AG09319 (cell line): ENCODE measurements around the gene SOD3.

ENCODE experiments used
- DNase-seq: peaks from one replicate; pipeline ENCODE4 v3.0.0-alpha.2; 2010; ENCODE audit warnings: low read depth; ENCODE audit errors: extremely low read depth
- CTCF ChIP-seq: IDR thresholded peaks from 2 replicates; pipeline ENCODE4 v1.5.1; 2011; ENCODE audit warnings: low read depth, mild to moderate bottlenecking, inconsistent platforms, low read length, moderate library complexity

SOD3 gene

GRCh38 chr4:24753519-24753918, 41.9 kb upstream of the SOD3 start:
- no peak for TF ChIP-seq CTCF
- no peak for DNase-seq

DNA sequence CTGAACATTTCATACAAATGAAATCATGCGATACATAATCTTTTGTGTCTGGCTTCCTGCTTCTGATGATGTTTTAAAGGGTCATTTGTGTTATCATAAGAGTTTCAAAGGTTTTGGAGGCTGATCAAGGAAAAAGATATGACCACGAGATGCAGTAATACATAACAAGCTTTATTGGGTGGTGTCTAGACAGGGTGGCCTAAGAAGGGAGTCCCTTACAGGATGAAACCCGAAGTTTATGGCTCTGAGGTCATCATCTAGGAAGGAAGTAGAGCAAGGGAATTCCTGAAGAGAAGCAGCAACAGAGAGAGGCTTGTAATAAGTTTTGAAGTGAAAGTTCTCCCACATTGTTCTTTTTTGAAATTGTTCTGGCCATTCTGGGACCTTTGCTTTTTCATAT, 40.8 kb upstream of the SOD3 start:
- no peak for TF ChIP-seq CTCF
- no peak for DNase-seq

DNA sequence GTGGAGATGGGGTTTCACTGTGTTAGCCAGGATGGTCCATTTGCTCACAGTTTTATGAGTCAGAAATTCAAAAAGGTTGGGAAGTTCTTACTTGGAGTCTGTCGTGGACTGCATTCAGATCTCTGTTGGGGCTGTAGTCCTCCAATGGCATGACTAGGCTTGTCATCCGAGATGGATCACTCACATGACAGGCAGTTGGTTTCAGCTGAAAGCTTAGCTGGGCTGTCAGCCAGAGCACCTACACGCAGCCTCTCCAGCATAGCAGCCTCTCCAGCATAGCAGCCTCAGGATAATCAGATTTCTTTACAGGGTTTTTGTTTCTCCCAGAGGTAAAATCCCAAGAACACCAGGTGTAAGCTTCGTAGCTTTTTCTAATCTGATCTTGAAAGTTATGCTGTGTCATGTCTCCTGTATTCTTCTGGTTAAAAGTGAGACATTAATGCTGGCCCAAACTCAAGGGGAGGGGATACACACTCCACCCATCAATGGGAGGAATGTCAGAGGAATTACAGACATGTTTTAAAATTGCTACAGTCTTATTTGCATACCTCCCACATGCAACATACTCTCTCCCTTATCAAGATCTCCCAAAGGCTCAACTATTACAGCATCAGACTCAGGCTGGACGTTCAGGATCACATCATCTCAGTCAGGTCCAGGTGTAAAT, 31.6 kb upstream of the SOD3 start:
- no peak for TF ChIP-seq CTCF
- no peak for DNase-seq

- no peak for DNase-seq
- TF ChIP-seq CTCF: no peak
Observed at GRCh38 chr4:24764345-24764744, 31.0 kb upstream of the SOD3 start.

GRCh38 chr4:24765376-24765988, 29.9 kb upstream of the SOD3 start:
- no peak for TF ChIP-seq CTCF
- no peak for DNase-seq

DNA sequence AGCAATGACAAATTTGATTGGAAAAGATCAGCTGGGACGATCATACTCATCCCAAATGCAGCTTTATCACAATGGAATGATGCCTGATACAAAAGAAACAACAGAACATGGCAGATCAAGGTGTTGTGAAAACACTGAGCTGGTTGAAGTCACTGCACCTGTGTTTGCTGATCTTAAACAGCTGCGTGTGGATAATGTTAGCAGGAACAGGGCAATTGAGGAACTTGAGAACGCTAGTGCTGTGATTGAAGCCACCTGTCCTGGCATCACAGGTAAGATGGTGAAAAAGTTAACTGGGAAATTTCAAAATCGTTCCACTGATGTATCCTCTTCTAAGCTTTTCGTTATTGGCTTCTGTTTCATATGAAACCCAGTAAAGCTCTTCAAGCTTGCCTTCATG, 27.4 kb upstream of the SOD3 start:
- no peak for DNase-seq
- no peak for TF ChIP-seq CTCF

- no peak for DNase-seq
- TF ChIP-seq CTCF: no peak
Observed at GRCh38 chr4:24768604-24769003, 26.8 kb upstream of the SOD3 start.
